ENCODE results near the gene ZNF281.

DNA sequence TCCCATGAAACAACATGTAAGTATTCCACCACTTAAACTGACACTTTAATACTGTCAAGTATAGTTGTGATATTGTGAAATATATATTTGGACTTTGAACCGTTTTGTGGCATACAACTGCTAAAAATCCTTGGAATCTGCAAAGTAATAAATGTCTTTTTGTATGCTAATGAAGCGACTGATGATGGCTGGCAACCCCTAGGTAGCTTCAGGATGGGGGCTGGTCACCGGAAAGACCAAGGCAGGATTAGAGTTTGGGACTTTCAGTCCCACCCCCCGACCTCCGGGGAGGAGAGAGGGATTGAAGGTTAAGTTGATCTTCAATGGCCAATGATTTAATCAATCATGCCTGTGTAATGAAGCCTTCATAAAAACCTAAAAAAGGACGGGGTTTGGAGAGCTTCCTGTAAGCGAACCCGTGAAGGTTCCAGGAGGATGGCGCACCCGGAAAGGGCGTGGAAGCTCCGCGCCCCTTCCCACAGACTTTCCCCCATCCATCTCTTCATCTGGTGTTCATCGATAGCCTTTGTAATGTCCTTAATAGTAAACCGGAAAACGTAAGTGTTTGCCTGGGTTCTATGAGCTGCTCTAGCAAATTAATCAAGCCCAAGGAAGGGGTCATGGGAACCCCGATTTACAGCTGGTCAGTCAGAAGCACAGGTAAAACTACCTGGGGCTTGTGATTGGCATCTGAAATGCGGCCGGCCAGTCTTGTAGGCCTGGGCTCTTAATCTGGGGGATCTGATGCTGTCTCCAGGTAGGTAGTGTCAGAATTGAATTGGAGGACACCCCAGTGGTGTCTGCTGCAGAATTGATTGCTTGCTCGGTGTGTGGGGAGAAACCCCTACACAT, 1.8 kb upstream of the ZNF281 start:
- TF ChIP-seq, protein P1, sequence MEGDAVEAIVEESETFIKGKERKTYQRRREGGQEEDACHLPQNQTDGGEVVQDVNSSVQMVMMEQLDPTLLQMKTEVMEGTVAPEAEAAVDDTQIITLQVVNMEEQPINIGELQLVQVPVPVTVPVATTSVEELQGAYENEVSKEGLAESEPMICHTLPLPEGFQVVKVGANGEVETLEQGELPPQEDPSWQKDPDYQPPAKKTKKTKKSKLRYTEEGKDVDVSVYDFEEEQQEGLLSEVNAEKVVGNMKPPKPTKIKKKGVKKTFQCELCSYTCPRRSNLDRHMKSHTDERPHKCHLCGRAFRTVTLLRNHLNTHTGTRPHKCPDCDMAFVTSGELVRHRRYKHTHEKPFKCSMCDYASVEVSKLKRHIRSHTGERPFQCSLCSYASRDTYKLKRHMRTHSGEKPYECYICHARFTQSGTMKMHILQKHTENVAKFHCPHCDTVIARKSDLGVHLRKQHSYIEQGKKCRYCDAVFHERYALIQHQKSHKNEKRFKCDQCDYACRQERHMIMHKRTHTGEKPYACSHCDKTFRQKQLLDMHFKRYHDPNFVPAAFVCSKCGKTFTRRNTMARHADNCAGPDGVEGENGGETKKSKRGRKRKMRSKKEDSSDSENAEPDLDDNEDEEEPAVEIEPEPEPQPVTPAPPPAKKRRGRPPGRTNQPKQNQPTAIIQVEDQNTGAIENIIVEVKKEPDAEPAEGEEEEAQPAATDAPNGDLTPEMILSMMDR (IDR thresholded peaks at IDR 0.05): no peak
- TF ChIP-seq POLR2A (IDR thresholded peaks at IDR 0.05; ENCODE audit: low read depth) (no peak), EP300 (IDR thresholded peaks at IDR 0.05) (no peak), POLR2AphosphoS5 (IDR thresholded peaks at IDR 0.05) (no peak)

All from esophagus muscularis mucosa (tissue), 4 donors.